ENCODE measurements around the gene BAHCC1. TPM values are rescaled to one million over a fixed set of nuclear protein-coding genes. Genes with fewer than 3 reads are reported as not detected.

Gene BAHCC1
- total and polyA plus RNA-seq, 2 of the 8 experiments (the other 6 are each of a cell fraction or from before 2014, with no cell fraction given) = 0.26 to 0.58 TPM

GRCh38 chr17:81379523-81379942, 15.7 kb upstream of the BAHCC1 start (continued):
- no peak for TF ChIP-seq SIN3A (conservative IDR thresholded peaks at IDR 0.05 in 1 of 2, IDR thresholded peaks at IDR 0.05 in 1 of 2; ENCODE audit: low read depth in 1 of 2, low read length in 2 of 2)
- no peak for TF ChIP-seq RAD21 (IDR thresholded peaks at IDR 0.05 in 1 of 2, conservative IDR thresholded peaks at IDR 0.05 in 1 of 2; ENCODE audit: low read depth in 2 of 2, low read length in 2 of 2)
- TF ChIP-seq SIRT6 (IDR thresholded peaks at IDR 0.05; ENCODE audit: low read length) = no peak
- TF ChIP-seq EZH2 (IDR thresholded peaks at IDR 0.05; ENCODE audit: low read depth, low read length, severe bottlenecking) = no peak
- no peak for TF ChIP-seq POLR2AphosphoS5 (IDR thresholded peaks at IDR 0.05; ENCODE audit: low read depth, low read length)

All from H1 (cell line).